ENCODE results near the gene MTERF4.

GRCh38 chr2:241066171-241066892, 35.8 kb downstream of the MTERF4 start:
- TF ChIP-seq CTCF (conservative IDR thresholded peaks at IDR 0.05; ENCODE audit: low read length) (no peak), EZH2phosphoT487 (IDR thresholded peaks at IDR 0.05; ENCODE audit: borderline replicate concordance) (no peak)
